OCI-LY7 (cell line): ENCODE results near the gene ARHGAP26.

Experiments
- CTCF ChIP-seq: fragments of 200-600 bp; sonication (generic); conservative IDR thresholded peaks from 2 replicates; pipeline ENCODE4 v1.5.1; 2014; ENCODE audit warnings: mild to moderate bottlenecking, antibody characterized with exemption, low read length, moderate library complexity, mixed read lengths
- EZH2phosphoT487 ChIP-seq: fragments of 200-600 bp; sonication (generic); IDR thresholded peaks from 2 replicates; pipeline ENCODE4 v1.6.1; 2018; ENCODE audit warnings: low read depth, borderline replicate concordance, mild to moderate bottlenecking, mixed run types, antibody characterized with exemption, low read length, moderate library complexity, mixed read lengths

GRCh38 chr5:143153332-143154119 is 383.3 kb downstream of the ARHGAP26 start:
- TF ChIP-seq CTCF (no peak), EZH2phosphoT487 (no peak)
